ENCODE results near the gene NFIL3.

The NFIL3 gene

GRCh38 chr9:91421971-91422757 lies 1.5 kb downstream of the NFIL3 start:
- DNase-seq (ENCODE audit: low read depth in 2 of 2), result no peak

- no peak for DNase-seq (ENCODE audit: low read depth in 2 of 2)
Measured at GRCh38 chr9:91421128-91421765, 2.4 kb downstream of the NFIL3 start.

- DNase-seq (ENCODE audit: low read depth in 2 of 2), result no peak
Measured at GRCh38 chr9:91420501-91421127, 3.0 kb downstream of the NFIL3 start.

- no peak for DNase-seq (ENCODE audit: low read depth in 2 of 2)
Measured at GRCh38 chr9:91419222-91420191, 4.1 kb downstream of the NFIL3 start.

GRCh38 chr9:91418215-91418610 lies 5.4 kb downstream of the NFIL3 start:
- no peak for DNase-seq (ENCODE audit: low read depth in 2 of 2)

- no peak for DNase-seq (ENCODE audit: low read depth in 2 of 2)
Measured at GRCh38 chr9:91417602-91418214, 5.9 kb downstream of the NFIL3 start.

- no peak for DNase-seq (ENCODE audit: low read depth in 2 of 2)
Measured at GRCh38 chr9:91416096-91416712, 7.4 kb downstream of the NFIL3 start.

- DNase-seq (ENCODE audit: low read depth in 2 of 2), result no peak
Measured at GRCh38 chr9:91415290-91415689, 8.3 kb downstream of the NFIL3 start.

GRCh38 chr9:91412941-91413340 lies 10.7 kb downstream of the NFIL3 start:
- DNase-seq (ENCODE audit: low read depth in 2 of 2), result no peak

- DNase-seq (ENCODE audit: low read depth in 2 of 2), result no peak
Measured at GRCh38 chr9:91411096-91411771, 12.4 kb downstream of the NFIL3 start.

GRCh38 chr9:91410161-91410560 lies 13.5 kb downstream of the NFIL3 start:
- DNase-seq (ENCODE audit: low read depth in 2 of 2), result no peak

GRCh38 chr9:91408475-91408874 lies 15.2 kb downstream of the NFIL3 start:
- no peak for DNase-seq (ENCODE audit: low read depth in 2 of 2)

GRCh38 chr9:91407580-91408318 lies 15.9 kb downstream of the NFIL3 start:
- DNase-seq (ENCODE audit: low read depth in 2 of 2), result no peak

- no peak for DNase-seq (ENCODE audit: low read depth in 2 of 2)
Measured at GRCh38 chr9:91405343-91406077, 18.1 kb downstream of the NFIL3 start.

- DNase-seq (ENCODE audit: low read depth in 2 of 2), result no peak
Measured at GRCh38 chr9:91403665-91404543, 19.7 kb downstream of the NFIL3 start.

- no peak for DNase-seq (ENCODE audit: low read depth in 2 of 2)
Measured at GRCh38 chr9:91398926-91399325, 24.7 kb downstream of the NFIL3 start.

GRCh38 chr9:91395553-91396471 lies 27.8 kb downstream of the NFIL3 start:
- DNase-seq (ENCODE audit: low read depth in 2 of 2), result no peak

Measured in stimulated activated CD8-positive, alpha-beta memory T cell treated with anti-CD3 and anti-CD28 coated beads, Interleukin-15, amount 100 ng/mL, for 48 hours (primary cell).